CD4-positive, alpha-beta T cell (primary cell): Measurements from ENCODE around the gene MLXIP. TPM values are rescaled to one million over a fixed set of nuclear protein-coding genes. Genes with fewer than 3 reads are reported as not detected.

Experiments
- ATAC-seq: fragments of 200-7000 bp; cut with Tn5 transposase; one replicate; pipeline ENCODE4 v1.10.0; 2022; ENCODE audit warnings: mild to moderate bottlenecking; ENCODE audit not compliant: poor library complexity
- CTCF ChIA-PET: fragments of 350-600 bp; sonication (Branson Sonifier 250); formaldehyde crosslinking; loops from one replicate; lab custom pipeline; 2021; ENCODE audit warnings: antibody characterized with exemption, inconsistent platforms; lab: Charles Lee
- POLR2A ChIA-PET: fragments of 350-600 bp; sonication (Branson Sonifier 250); formaldehyde crosslinking; loops from one replicate; lab custom pipeline; 2021; ENCODE audit warnings: antibody characterized with exemption, inconsistent platforms; lab: Charles Lee
- DNase-seq, 14 experiments: peaks; one replicate each; pipeline ENCODE4 v3.0.0-alpha.2; 2013 to 2020; ENCODE audit warnings: mixed read lengths in 2 of 14
- H3K27ac ChIP-seq, 2 donors: one replicate each; pipeline versions ENCODE4 v1.5.1 to v1.7.0; 2013; ENCODE audit warnings: low read length in 2 of 2, low read depth in 1 of 2, mild to moderate bottlenecking in 1 of 2
- H3K27me3 ChIP-seq, 2 experiments: 1 replicate in 1 of 2; 2 replicates in 1 of 2; pipeline versions ENCODE4 v1.6.1 to v1.7.0; 2013; ENCODE audit warnings: low read length in 2 of 2, control low read depth in 1 of 2, mild to moderate bottlenecking in 1 of 2, moderate library complexity in 1 of 2; ENCODE audit not compliant: insufficient read depth in 2 of 2, control insufficient read depth in 1 of 2
- H3K36me3 ChIP-seq: one replicate; pipeline ENCODE4 v1.6.1; 2013; ENCODE audit warnings: low read length, control low read depth; ENCODE audit not compliant: insufficient read depth
- H3K4me1 ChIP-seq: one replicate; pipeline ENCODE4 v1.6.1; 2013; ENCODE audit warnings: low read length, control low read depth; ENCODE audit not compliant: insufficient read depth
- H3K4me3 ChIP-seq: one replicate; pipeline ENCODE4 v1.5.1; 2013; ENCODE audit warnings: mild to moderate bottlenecking, low read length, moderate library complexity
- H3K9me3 ChIP-seq, 2 experiments: 1 replicate in 1 of 2; 2 replicates in 1 of 2; pipeline versions ENCODE4 v1.6.1 to v1.7.0; 2013; ENCODE audit warnings: low read length in 2 of 2, mild to moderate bottlenecking in 2 of 2, control low read depth in 1 of 2, moderate library complexity in 1 of 2; ENCODE audit not compliant: control insufficient read depth in 1 of 2, insufficient read depth in 1 of 2
- H3K27ac Mint-ChIP-seq: one replicate; pipeline ENCODE4 v1.8.0; 2020; ENCODE audit warnings: mixed read lengths
- H3K27me3 Mint-ChIP-seq: one replicate; pipeline ENCODE4 v1.8.0; 2021; ENCODE audit warnings: mixed read lengths
- H3K36me3 Mint-ChIP-seq: one replicate; pipeline ENCODE4 v1.8.0; 2021; ENCODE audit warnings: low read depth, mixed read lengths
- H3K4me1 Mint-ChIP-seq: one replicate; pipeline ENCODE4 v1.8.0; 2021; ENCODE audit warnings: low read depth, mixed read lengths
- H3K4me3 Mint-ChIP-seq: one replicate; pipeline ENCODE4 v1.8.0; 2020; ENCODE audit warnings: mild to moderate bottlenecking, mixed read lengths
- H3K9me3 Mint-ChIP-seq: one replicate; pipeline ENCODE4 v1.8.0; 2020; ENCODE audit warnings: mixed read lengths
- CTCF ChIP-seq: fragments of 200-600 bp; IDR thresholded peaks from one replicate; pipeline ENCODE4 v1.8.0; 2022; ENCODE audit warnings: antibody characterized with exemption, mild to moderate bottlenecking
- intact Hi-C, 2 experiments: fragments of 100-400 bp; cut with DNase I in 1 of 2; cut with micrococcal nuclease in 1 of 2; formaldehyde crosslinking; loops; one replicate each; pipeline versions ENCODE4 v1.15.1 to v1.9.0; 2023 to 2025; cut with DNase I, micrococcal nuclease
- total RNA-seq, 174 experiments: library from RNA in 2 of 174; stranded (reverse) in 2 of 174; gene quantifications; one replicate each; pipeline ENCODE4 v1.2.3 and lab custom pipeline; 2021 to 2026

The MLXIP gene
- total RNA-seq, 2 experiments from 2014 or later = 98.0 to 99.3 TPM

- ATAC-seq (no peak), DNase-seq (peak in 1 of 14 experiments; percentile 27)
- H3K27ac Mint-ChIP-seq = no peak overlapping the region
- H3K27me3 ChIP-seq = no peaks in the 10 kb centered on the region
- no peaks in the 10 kb centered on the region for H3K36me3 Mint-ChIP-seq
- no peaks in the 10 kb centered on the region for H3K9me3 ChIP-seq
- H3K4me3 ChIP-seq = no peak overlapping the region
- no peak overlapping the region for H3K4me3 Mint-ChIP-seq
- H3K4me1 Mint-ChIP-seq = no peaks in the 10 kb centered on the region
- no peak for TF ChIP-seq CTCF
- CTCF ChIA-PET = no interaction called here
- H3K27ac ChIP-seq = no peak overlapping the region
- peaks cover 4% of the 10 kb centered on the region for H3K4me1 ChIP-seq
- POLR2A ChIA-PET = no interaction called here
- H3K9me3 Mint-ChIP-seq = no peaks in the 10 kb centered on the region
- H3K27me3 Mint-ChIP-seq = no peaks in the 10 kb centered on the region
- H3K36me3 ChIP-seq = no peaks in the 10 kb centered on the region
- intact Hi-C loops = no loop called here
Measured at GRCh38 chr12:122162976-122163375, 84.4 kb downstream of the MLXIP start.

DNA sequence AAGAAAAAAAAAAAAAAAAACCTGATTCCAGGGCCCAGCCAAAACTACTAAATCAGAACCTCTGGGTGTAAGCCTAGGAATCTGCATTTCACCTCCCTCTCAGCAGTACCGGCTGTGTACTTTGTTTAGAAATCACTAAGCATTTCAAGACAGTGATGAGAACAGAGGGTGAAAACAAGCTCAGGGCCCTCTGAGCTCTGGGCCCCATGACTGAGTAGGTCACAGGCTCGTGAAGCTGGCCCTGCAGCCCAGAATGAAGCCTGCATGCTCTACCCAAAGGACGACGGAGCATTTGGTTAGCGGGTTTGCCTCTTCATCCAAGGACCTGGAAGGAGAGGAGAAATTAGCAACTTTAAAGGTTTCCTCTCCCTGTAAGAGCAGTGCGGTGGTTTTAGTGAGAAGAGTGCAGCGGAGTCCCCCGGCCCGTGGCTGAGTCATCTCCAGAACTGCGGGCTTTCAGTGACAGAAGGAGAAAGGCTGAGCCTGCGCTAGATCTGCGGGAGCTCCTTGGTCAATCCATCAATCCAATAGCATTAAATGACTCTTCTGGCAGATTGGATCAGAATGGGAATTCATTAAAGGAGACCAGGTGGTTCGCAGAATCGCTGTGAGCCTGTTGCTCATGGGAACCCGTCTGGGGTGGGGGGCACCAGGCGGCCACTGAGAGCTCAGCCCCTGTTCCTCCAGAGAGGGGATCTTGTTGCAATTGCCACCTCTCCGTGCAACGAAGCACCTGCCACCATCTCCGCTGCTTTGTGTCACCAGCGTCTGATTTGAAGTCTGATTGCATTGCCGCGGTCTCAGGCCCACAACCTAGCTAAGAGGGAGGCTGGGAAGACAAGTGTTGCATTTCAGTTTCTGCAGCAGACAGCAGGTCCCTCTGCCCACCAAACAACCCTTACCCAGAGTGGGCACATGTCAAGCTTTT lies 88.1 kb downstream of the MLXIP start:
- Mint-ChIP-seq H3K4me3 (no peak overlapping the region), H3K27ac (no peak overlapping the region), H3K9me3 (no peaks in the 10 kb centered on the region), H3K4me1 (no peaks in the 10 kb centered on the region), H3K36me3 (no peaks in the 10 kb centered on the region), H3K27me3 (no peaks in the 10 kb centered on the region)
- no peaks in the 10 kb centered on the region for H3K36me3 ChIP-seq
- no peak overlapping the region for H3K4me3 ChIP-seq
- ChIA-PET POLR2A (no interaction called here), CTCF (no interaction called here)
- intact Hi-C loops = no loop called here
- H3K9me3 ChIP-seq = no peaks in the 10 kb centered on the region
- H3K4me1 ChIP-seq = peaks cover 4% of the 10 kb centered on the region
- no peak overlapping the region for H3K27ac ChIP-seq
- no peak for TF ChIP-seq CTCF
- no peak for ATAC-seq
- DNase-seq = peak in 1 of 14 experiments; percentile 43
- H3K27me3 ChIP-seq = no peaks in the 10 kb centered on the region

DNA sequence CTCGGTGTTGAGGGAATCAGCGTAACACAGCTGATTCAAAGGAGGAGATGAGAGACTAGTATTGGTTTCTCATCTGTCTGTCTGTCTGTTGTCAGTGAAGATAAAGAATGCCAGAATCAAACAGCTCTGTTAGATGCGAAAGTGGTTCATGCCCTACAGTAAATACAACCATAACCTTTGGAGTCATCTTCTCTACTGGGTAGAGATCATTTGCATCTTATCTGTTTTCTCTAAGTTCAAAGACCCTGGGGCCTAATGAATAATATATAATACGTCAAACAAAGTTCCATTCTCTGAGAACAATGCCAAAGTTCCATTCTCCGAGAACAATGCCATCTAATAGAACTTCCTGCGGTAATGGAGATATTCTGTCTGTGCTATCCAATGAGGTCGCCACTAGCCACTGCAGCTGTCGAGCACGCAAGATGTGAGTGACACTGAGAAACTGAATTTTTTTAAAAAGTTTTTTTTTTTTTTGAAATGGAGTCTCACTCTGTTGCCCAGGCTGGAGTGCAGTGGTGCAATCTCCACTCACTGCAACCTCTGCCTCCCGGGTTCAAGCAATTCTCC lies 88.9 kb downstream of the MLXIP start:
- intact Hi-C loops = no loop called here
- H3K4me3 ChIP-seq = no peak overlapping the region
- no peak overlapping the region for H3K27ac ChIP-seq
- no peaks in the 10 kb centered on the region for H3K27me3 ChIP-seq
- no peaks in the 10 kb centered on the region for H3K4me1 Mint-ChIP-seq
- H3K27ac Mint-ChIP-seq = no peak overlapping the region
- H3K27me3 Mint-ChIP-seq = no peaks in the 10 kb centered on the region
- POLR2A ChIA-PET = no interaction called here
- H3K36me3 ChIP-seq = no peaks in the 10 kb centered on the region
- H3K36me3 Mint-ChIP-seq = no peaks in the 10 kb centered on the region
- DNase-seq (no peak), ATAC-seq (no peak)
- H3K9me3 ChIP-seq = no peaks in the 10 kb centered on the region
- no peaks in the 10 kb centered on the region for H3K9me3 Mint-ChIP-seq
- no peaks in the 10 kb centered on the region for H3K4me1 ChIP-seq
- no peak for TF ChIP-seq CTCF
- CTCF ChIA-PET = no interaction called here
- no peak overlapping the region for H3K4me3 Mint-ChIP-seq
